IPS-20b (cell line): Measurements from ENCODE around the gene TBC1D4.

ENCODE experiments used
- H3K27ac ChIP-seq: one replicate; pipeline ENCODE4 v1.5.1; 2013; ENCODE audit warnings: low read length
- H3K27me3 ChIP-seq: 2 replicates; pipeline ENCODE4 v1.6.1; 2013; ENCODE audit warnings: mild to moderate bottlenecking, low read length, inconsistent platforms; ENCODE audit not compliant: insufficient read depth
- H3K36me3 ChIP-seq: 2 replicates; pipeline ENCODE4 v1.6.1; 2013; ENCODE audit warnings: low read depth, mild to moderate bottlenecking, inconsistent platforms, low read length, moderate library complexity; ENCODE audit not compliant: insufficient read depth
- H3K4me1 ChIP-seq: 2 replicates; pipeline ENCODE4 v1.6.1; 2013; ENCODE audit warnings: mild to moderate bottlenecking, control low read depth, inconsistent platforms, low read length, moderate library complexity; ENCODE audit not compliant: insufficient read depth
- H3K4me3 ChIP-seq: 2 replicates; pipeline ENCODE4 v1.5.1; 2013; ENCODE audit warnings: mild to moderate bottlenecking, low read length, inconsistent platforms
- H3K9ac ChIP-seq: 2 replicates; pipeline ENCODE4 v1.6.1; 2013; ENCODE audit warnings: low read depth, mild to moderate bottlenecking, inconsistent platforms, low read length, moderate library complexity
- H3K9me3 ChIP-seq: 2 replicates; pipeline ENCODE4 v1.6.1; 2013; ENCODE audit warnings: mild to moderate bottlenecking, low read depth, low read length, inconsistent platforms; ENCODE audit not compliant: insufficient read depth

Gene TBC1D4

DNA sequence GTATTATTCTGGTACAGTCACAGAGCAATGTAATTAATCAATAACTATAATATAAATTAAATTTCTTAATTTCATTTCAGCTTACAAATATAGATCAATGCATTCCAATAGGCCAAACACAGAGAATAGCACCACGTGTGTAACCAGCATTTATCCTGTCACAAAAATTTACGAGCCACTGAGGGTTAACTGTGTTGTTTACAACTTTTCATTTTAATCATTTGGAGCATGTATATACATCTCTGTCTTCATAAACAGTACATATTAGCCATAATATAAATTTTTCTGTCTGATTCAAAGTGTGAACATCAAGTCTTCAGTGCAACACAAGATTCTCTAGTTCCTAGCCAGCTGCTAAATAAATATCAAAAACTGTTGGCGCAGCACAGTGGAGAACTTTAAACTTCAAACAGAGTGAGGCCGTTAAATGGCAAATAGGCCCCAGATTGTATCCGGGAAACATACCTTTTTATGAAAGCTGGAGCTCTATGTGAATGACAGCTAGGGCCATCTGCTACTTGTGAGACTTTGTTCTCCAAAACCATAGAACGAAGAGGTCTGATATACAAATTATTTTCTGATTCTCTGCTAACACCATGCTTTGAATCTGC lies 105.1 kb downstream of the TBC1D4 start:
- Histone ChIP-seq H3K9me3 (no peaks in the 10 kb centered on the region), H3K9ac (no peak overlapping the region), H3K36me3 (no peaks in the 10 kb centered on the region), H3K4me1 (peaks cover 18% of the 10 kb centered on the region), H3K27me3 (no peaks in the 10 kb centered on the region), H3K4me3 (no peak overlapping the region), H3K27ac (no peak overlapping the region)

DNA sequence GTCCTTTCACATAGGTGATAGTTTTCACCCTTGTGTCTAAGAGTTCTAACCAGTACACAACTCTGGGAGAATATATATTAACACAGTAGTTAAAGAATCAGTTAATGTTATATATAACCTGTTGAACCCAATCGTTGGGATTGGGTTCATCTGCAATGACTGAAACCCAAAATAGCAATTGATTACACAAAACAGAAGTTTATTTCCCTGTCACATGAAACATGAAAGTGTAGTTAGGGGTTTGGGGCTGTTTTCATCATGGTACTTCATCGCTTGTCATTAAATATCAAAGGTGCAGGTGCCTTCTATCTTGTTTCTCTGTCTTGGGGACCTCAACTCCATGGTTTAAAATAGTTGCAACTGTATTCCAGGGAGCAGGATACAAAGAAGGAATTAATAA lies 106.6 kb downstream of the TBC1D4 start:
- H3K27ac ChIP-seq = no peak overlapping the region
- H3K9ac ChIP-seq = no peak overlapping the region
- no peaks in the 10 kb centered on the region for H3K27me3 ChIP-seq
- H3K9me3 ChIP-seq = no peaks in the 10 kb centered on the region
- H3K36me3 ChIP-seq = no peaks in the 10 kb centered on the region
- H3K4me1 ChIP-seq = peaks cover 18% of the 10 kb centered on the region
- H3K4me3 ChIP-seq = no peak overlapping the region

- no peak overlapping the region for H3K9ac ChIP-seq
- H3K9me3 ChIP-seq = no peaks in the 10 kb centered on the region
- no peaks in the 10 kb centered on the region for H3K36me3 ChIP-seq
- no peaks in the 10 kb centered on the region for H3K27me3 ChIP-seq
- H3K4me1 ChIP-seq = peaks cover 18% of the 10 kb centered on the region
- H3K4me3 ChIP-seq = no peak overlapping the region
- H3K27ac ChIP-seq = no peak overlapping the region
These were observed 108.0 kb downstream of the TBC1D4 start for GRCh38 chr13:75373988-75374387.

GRCh38 chr13:75372923-75373841 lies 108.8 kb downstream of the TBC1D4 start:
- Histone ChIP-seq H3K27ac (no peak overlapping the region), H3K4me3 (no peak overlapping the region), H3K27me3 (no peaks in the 10 kb centered on the region), H3K9me3 (no peaks in the 10 kb centered on the region), H3K9ac (no peak overlapping the region), H3K4me1 (peaks cover 10% of the 10 kb centered on the region), H3K36me3 (no peaks in the 10 kb centered on the region)

GRCh38 chr13:75372517-75372916 lies 109.5 kb downstream of the TBC1D4 start:
- no peaks in the 10 kb centered on the region for H3K36me3 ChIP-seq
- H3K4me1 ChIP-seq = peaks cover 6% of the 10 kb centered on the region; the same call in 1 of the 2 replicates
- H3K9me3 ChIP-seq = no peaks in the 10 kb centered on the region
- no peak overlapping the region for H3K4me3 ChIP-seq
- no peak overlapping the region for H3K27ac ChIP-seq
- no peak overlapping the region for H3K9ac ChIP-seq
- no peaks in the 10 kb centered on the region for H3K27me3 ChIP-seq

- H3K27ac ChIP-seq = no peak overlapping the region
- H3K4me1 ChIP-seq = peaks cover 6% of the 10 kb centered on the region; the same call in 1 of the 2 replicates
- no peak overlapping the region for H3K9ac ChIP-seq
- no peak overlapping the region for H3K4me3 ChIP-seq
- H3K27me3 ChIP-seq = no peaks in the 10 kb centered on the region
- no peaks in the 10 kb centered on the region for H3K9me3 ChIP-seq
- H3K36me3 ChIP-seq = no peaks in the 10 kb centered on the region
These were observed 110.8 kb downstream of the TBC1D4 start for GRCh38 chr13:75371203-75371602.

DNA sequence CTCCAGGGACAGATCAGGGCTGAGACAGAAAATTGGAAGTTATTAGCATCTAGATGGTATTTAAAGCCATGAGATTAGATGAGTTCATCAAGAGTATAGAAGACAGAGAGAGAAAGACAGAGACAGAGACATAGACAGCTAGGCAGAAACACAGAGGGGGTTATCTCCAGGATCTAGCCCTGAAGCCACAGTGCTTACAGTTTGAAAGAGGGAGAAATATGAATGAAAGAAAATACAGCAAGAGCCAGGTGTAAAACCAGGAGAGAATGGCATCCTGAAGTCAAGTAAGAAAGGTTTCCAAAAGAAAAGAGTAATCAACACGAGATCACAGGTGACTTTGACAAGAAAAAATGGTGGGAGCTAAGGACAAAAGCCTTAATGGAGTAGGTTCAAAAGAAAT lies 111.2 kb downstream of the TBC1D4 start:
- no peak overlapping the region for H3K9ac ChIP-seq
- no peak overlapping the region for H3K27ac ChIP-seq
- H3K4me1 ChIP-seq = peaks cover 6% of the 10 kb centered on the region; the same call in 1 of the 2 replicates

GRCh38 chr13:75369981-75370380 lies 112.0 kb downstream of the TBC1D4 start:
- peaks cover 6% of the 10 kb centered on the region; the same call in 1 of the 2 replicates for H3K4me1 ChIP-seq
- no peak overlapping the region for H3K27ac ChIP-seq
- no peaks in the 10 kb centered on the region for H3K36me3 ChIP-seq
- no peaks in the 10 kb centered on the region for H3K9me3 ChIP-seq
- H3K27me3 ChIP-seq = no peaks in the 10 kb centered on the region
- H3K4me3 ChIP-seq = no peak overlapping the region
- no peak overlapping the region for H3K9ac ChIP-seq

More for the DNA sequence above, 111.2 kb downstream of the TBC1D4 start:
- Histone ChIP-seq H3K9me3 (no peaks in the 10 kb centered on the region), H3K4me3 (no peak overlapping the region), H3K27me3 (no peaks in the 10 kb centered on the region), H3K36me3 (no peaks in the 10 kb centered on the region)

DNA sequence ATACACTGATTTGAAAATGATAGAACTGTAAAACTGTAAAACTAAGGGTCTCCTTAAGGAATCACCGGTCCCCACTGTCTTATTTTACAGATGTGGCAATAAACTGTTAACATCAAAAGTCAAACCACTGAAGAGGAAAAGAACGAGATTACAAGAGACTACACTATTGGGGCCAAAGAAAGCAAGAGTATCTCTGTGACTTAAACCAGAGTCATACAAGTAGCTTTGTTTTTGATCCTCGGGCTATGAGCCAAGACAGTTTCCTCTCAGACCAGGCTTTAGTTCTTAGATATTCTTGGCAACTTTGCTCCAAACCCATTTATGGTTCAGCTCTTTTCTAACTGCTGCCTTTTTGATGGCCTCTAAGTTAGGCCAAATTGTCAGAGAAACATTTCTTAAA lies 113.8 kb downstream of the TBC1D4 start:
- H3K36me3 ChIP-seq = no peaks in the 10 kb centered on the region
- no peak overlapping the region for H3K9ac ChIP-seq
- H3K9me3 ChIP-seq = no peaks in the 10 kb centered on the region
- no peak overlapping the region for H3K27ac ChIP-seq
- H3K4me3 ChIP-seq = no peak overlapping the region
- peaks cover 2% of the 10 kb centered on the region; the same call in 1 of the 2 replicates for H3K4me1 ChIP-seq
- no peaks in the 10 kb centered on the region for H3K27me3 ChIP-seq

DNA sequence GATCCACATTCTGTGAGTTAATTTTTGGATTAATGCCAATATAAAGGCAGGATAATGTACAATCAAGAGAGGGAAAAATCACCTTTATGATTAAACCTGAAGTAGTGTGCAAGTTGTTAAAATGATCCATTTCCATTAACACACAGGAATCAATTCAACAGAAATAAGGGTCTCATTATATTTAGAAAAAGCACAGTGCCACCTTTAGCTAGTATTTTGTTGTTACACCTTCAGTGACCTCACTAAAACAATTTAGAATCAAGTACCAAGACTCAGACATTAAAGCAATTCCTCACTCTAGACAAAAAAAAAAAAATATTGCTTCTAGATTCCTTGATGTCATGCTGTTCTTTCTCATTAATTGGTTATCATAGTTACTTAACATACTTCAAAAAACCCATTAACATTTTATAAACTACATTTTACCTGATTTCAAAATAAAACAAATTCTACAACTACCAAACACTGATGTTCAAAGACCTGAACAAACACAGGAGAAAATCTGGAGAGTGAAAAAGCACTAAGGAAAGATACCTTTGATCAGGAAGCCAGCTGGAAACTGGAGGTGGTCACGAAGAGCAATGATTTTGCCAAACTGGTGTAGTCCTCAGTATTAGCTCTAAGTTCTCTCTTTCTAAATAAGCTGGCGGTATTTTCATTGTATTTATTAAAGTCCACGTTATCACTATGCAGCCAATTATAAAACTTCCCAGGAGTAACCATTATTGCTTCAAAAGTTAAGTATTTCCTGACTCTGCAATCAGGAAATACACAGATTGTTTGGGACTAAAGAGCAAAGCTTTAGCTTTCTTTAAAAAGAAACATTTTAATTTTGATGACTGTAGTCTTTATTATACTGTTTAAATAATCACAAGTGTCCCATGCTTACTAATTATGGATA lies 115.3 kb downstream of the TBC1D4 start:
- H3K9ac ChIP-seq = no peak overlapping the region
- H3K9me3 ChIP-seq = no peaks in the 10 kb centered on the region
- H3K4me3 ChIP-seq = no peak overlapping the region
- H3K36me3 ChIP-seq = no peaks in the 10 kb centered on the region
- H3K4me1 ChIP-seq = no peaks in the 10 kb centered on the region
- no peak overlapping the region for H3K27ac ChIP-seq
- H3K27me3 ChIP-seq = no peaks in the 10 kb centered on the region

GRCh38 chr13:75365724-75366173 lies 116.2 kb downstream of the TBC1D4 start:
- no peaks in the 10 kb centered on the region for H3K9me3 ChIP-seq
- H3K4me1 ChIP-seq = no peaks in the 10 kb centered on the region
- no peaks in the 10 kb centered on the region for H3K27me3 ChIP-seq
- H3K9ac ChIP-seq = no peak overlapping the region
- H3K36me3 ChIP-seq = no peaks in the 10 kb centered on the region
- no peak overlapping the region for H3K27ac ChIP-seq
- H3K4me3 ChIP-seq = no peak overlapping the region
